HEK293T (cell line): ENCODE results near the gene STT3A.

ENCODE experiments used
- ARNT ChIP-seq: fragments of 450-650 bp; IDR thresholded peaks from 2 replicates; pipeline ENCODE4 v1.6.1; 2017; ENCODE audit warnings: mild to moderate bottlenecking
- LEF1 ChIP-seq: fragments of 450-650 bp; IDR thresholded peaks from 2 replicates; pipeline ENCODE4 v1.6.1; 2017; ENCODE audit warnings: mild to moderate bottlenecking, borderline replicate concordance

- TF ChIP-seq ARNT (no peak), LEF1 (no peak)
These were observed 70.0 kb downstream of the STT3A start for GRCh38 chr11:125662689-125663088.
